GM10847 (cell line): Measurements from ENCODE around the gene TMEM245.

Source experiments
- POLR2A ChIP-seq: IDR thresholded peaks from 2 replicates; pipeline ENCODE4 v1.6.1; 2011; ENCODE audit not compliant: insufficient read length; ENCODE audit errors: extremely low read depth

Gene TMEM245

DNA sequence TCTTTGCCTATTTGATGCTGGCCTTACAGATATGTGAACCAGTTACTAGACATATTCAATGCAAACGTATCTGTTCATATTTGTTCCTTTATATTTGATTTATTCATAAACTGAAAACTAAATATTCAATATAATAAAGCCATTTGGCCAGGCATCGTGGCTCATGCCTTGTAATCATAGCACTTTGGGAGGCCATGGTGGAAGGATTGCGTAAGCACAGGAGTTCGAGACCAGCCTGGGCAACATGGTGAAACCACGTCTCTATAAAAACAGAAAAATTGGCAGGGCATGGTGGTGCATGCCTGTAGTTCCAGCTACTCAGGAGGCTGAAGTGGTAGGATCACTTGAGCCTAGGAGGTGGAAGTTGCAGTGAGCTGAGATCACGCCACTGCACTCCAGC is 57.2 kb downstream of the TMEM245 start:
- TF ChIP-seq POLR2A = no peak

DNA sequence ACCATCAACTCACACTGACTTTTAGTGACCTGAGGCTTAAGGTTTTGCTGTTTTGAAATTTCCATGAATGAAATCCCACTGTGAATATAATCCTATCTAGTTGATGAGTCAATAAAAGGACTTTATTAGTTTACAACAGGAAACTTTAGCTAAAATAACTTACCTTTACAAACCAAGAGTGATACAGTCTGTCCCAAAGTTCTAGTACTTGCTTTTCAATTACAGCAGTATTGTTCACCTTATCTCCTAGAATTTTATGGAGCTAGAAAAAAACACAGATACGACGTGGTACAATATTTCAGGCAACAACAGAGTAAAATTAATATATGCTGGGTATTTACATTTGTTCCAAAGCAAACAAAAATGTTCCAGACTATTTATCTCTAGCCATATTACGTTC is 59.6 kb downstream of the TMEM245 start:
- TF ChIP-seq POLR2A = no peak

DNA sequence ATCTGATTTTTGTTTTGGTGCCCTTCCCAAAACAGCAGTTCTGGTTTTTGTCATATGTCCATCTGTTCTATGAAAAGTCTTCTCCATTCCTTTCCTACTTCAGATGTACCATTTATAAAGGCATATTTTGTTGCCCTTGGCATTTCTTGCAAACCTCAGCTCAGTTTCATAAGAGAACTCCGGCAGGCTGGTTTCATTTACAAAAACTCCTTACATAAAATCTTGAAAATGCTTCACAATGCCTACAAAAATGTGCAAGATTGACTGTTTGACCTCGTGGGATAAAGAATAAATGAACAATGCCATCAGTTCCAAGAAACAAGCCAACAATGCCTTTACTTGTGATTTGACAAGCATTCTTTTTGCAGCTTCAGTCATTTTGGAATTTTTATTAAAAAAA is 67.3 kb downstream of the TMEM245 start:
- TF ChIP-seq POLR2A = no peak

DNA sequence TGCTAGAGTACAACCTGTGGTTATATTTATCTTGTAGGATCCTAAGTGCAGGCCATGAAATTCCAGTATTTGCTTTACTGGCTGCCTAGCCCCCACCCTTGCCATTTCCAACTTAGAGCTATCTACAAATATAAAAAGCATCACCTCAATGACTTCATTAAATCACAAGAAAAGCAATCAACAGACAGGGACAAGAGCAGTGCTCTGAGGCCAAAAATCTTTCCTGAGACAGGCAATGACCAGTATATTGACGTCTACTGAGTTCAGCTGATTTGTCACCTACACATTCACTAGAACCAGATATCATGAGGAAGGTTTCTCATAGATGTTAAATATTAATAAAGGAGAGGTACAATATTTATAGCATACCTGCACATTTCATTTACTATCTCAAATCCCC is 68.0 kb downstream of the TMEM245 start:
- no peak for TF ChIP-seq POLR2A

DNA sequence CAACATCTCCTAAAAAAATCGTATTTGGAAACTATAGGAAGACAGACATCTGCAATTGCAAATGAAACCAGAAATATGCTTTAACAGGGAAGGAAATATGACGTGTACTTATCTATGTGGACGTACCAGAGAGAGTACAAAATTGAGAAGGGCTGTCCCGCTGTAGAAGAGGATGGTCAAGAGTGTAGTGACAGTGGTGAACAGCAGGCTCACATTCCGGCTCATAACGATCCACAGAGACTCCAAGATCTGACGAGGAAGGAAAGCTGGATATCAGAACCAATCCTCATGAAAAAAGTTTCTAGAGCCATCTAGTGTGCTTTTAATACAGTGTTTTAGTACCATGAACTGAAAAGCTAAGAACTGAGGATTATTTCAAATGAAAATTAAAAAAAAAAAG is 69.3 kb downstream of the TMEM245 start:
- no peak for TF ChIP-seq POLR2A

DNA sequence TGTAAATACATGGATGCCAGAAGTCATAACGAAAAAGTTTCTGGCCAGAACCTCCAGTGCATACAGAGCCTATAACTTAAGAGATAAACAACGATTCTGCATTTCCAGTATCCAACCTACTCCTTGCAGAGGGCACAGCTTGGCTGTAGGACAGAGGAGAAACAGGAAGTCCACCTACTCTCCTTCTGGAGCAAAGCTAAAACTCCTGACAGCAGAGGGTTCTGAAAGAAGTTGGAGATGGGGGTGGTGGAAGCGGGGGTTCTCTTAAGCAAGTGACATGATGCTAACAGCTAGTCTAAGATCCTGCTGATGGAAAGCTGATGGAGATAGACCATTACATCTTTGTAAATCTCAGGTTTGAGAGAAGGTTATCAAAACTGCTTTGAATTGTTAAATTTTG is 70.9 kb downstream of the TMEM245 start:
- no peak for TF ChIP-seq POLR2A

DNA sequence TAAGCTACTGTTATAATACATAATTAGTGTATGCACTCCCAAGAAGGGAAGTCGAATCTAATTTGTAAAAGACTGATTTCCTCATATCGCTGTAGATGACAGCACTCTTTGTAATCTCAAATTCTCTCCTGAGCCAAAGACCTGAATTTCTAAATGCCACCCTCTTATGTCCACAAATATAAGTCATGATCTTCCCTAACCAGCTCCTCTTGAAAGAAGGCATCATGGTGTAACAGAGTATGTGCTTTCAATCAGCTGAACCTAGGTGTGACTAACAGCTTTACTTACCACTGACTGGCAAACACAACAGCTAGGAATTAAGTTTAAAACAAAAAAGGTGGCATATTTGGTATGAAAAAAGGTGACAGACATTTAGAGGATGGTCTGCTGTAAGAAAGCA is 72.5 kb downstream of the TMEM245 start:
- TF ChIP-seq POLR2A = no peak

DNA sequence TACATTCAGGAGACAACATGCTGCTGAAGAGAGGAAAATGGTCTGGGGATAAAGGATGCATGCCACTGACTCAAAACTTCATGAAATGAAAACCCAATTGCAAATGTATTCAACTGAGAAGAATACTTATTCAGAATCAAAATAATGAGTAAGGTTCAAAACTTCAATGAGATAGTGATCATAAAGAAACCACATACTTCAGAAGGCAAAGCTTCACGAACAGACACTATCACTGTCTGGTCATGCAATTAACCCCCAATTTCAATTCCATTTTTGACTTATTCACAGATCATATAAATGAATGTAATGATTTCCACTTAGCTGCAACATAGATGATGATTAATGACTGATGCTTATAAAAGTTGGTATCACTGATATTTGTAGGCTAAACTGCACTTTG is 73.4 kb downstream of the TMEM245 start:
- no peak for TF ChIP-seq POLR2A

DNA sequence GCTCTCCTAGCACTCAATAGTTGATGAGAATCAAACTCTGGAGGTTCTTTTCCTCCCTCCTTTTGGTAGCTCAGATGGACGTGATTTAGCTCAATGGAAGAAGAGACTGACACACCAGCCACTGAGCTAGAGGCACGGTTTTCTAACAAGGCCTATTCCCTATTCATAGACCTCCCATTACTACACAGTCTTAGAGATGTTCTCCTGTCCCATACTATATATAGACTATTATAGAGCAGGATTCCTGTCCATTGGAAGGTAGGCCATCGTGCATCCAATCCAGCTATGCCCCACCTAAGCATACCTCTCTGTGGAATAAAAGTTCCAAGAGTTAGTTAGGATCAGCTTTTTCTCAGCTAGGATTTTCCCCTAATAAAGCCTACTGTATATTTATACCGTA is 76.2 kb downstream of the TMEM245 start:
- no peak for TF ChIP-seq POLR2A

DNA sequence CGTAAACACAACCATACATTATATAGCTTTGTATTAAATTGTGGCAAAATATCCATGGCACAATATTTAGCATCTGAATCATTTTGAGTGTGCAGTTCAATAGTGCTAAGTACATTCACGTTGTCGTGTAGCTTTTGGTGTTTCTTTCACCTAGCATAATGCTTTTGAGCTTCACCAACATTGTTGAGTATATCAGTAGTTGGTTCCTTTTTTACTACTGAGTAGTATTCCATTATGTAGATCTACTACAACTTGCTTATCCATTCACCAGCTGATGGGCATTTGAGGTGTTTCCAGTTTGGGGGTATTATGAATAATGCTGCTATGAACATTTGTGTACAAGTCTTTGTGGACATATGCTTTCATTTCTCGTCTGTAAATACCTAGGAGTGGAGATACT is 79.2 kb downstream of the TMEM245 start:
- TF ChIP-seq POLR2A = no peak

DNA sequence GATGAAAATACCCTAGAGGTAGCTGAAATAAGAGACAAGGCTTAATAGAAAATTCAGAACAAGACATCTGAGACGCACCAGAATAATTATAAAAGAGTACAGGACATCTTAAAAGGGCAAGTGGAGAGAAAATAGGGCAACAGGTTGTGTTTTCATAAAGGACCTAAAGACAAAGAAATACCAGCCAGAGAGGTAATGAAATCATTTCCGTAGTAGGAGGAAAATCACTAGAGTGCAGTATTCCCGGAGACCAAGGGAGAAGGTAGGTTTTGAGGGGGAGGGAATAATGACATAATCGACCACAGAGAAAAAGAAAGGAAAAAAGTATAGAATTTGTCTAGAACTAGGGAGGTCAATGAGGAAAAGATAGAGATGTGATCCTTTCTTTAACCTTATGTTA is 80.2 kb downstream of the TMEM245 start:
- no peak for TF ChIP-seq POLR2A

DNA sequence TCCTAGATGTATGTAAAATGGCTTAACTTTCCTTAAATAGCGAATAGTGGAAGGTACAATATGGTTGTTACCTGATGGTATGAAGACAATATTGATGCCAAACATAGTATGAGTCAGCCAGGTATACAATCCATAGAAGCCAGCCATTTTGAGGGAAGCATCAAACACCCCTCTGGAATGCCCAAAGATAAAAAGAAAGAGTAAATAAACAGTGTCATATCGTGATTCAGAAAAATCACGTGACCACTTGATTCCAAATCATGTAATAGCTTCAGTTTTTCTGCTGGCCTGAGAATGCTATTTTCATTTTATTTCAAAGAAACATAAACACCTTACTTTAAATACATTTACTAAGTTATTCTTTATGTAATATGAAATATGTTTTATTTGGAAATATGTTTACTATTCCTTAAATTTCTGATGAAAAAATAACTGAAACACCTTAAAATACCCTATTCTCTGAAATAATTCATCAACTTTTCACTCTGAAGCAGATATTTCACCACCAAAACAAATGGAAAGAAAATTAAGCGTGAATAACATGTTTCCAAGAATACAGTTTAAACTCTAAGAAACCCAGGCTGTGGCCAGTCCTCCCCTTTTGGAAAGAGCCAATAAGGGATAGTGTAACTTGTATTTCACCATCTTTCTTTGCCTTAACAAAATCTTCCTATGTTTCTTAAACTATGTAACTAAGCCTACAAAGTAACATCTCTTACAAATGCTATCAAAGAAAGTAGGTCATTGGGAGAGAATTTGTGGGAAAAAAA is 81.6 kb downstream of the TMEM245 start:
- TF ChIP-seq POLR2A = no peak

DNA sequence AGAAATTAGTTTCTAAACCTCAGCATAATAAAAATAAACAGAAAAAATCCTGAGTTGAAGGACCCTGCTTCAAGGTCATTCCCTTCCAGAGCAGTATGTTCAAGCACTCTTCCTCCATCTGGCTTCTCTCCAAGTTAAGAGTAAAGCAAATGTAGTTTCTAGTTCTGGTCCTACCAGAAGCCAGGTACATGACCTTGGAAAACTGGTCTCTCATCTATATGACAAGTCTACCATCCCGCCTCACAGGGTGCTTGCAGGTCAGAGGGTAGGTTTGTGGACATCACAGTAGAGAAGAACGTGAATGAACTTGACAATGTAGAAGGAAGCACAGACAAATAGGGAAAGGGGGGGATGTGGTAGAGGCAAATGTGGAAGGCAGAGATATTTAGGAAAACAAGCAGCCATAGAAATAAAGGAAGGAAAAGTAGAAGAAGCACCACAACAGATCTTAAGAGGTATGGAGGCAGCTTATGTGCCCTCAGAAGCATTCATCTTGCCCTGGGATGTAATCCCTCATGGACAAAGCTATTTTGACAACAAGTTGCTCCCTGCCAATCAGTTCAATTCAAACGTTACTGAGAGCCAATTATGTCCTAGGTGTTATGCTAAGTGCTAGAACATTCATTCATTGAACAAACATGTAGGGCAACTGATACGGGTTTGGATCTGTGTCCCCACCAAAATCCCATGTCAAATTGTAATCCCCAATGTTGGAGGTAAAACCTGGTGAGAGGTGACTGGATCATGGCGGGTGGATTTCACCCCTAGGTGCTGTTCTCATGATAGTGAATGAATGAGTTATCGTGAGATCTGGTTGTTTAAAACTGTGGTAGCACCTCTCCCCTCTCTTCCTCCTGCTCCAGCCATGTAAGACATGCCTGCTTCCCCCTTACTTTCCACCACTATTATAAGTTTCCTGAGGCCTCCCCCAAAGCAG is 82.7 kb downstream of the TMEM245 start:
- no peak for TF ChIP-seq POLR2A

DNA sequence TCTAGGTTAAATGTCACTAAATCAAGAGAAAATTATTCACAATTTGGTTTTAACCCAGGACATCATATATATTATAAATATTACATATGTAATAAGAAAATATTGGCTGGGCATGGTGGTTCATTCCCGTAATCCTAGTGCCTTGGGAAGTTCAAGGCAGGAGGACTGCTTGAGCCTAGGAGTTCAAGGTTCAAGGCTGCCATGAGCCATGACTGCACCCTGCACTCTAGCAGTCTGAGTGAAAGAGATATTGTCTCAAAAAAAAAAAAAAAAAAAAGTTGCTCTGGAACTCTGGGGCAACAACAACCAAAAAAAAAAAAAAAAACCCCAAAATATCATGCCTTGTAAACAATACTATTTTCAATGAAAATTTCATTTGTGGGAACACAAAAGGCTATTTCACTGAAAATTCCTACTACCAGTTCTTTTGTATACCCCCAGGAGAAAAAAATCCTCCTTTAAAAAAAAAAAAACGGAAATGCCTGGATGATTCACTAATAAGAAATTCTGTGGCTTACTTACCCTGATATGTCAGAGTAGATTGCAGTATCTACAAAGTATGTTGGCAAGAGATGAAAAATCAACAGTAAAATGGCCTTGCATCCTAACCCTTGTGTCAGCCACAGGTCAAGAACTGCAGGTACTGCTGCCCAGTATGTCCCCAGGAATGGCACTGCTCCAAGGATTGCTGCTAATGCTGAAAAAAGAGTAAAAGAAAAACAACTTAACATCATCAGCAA is 83.9 kb downstream of the TMEM245 start:
- no peak for TF ChIP-seq POLR2A

DNA sequence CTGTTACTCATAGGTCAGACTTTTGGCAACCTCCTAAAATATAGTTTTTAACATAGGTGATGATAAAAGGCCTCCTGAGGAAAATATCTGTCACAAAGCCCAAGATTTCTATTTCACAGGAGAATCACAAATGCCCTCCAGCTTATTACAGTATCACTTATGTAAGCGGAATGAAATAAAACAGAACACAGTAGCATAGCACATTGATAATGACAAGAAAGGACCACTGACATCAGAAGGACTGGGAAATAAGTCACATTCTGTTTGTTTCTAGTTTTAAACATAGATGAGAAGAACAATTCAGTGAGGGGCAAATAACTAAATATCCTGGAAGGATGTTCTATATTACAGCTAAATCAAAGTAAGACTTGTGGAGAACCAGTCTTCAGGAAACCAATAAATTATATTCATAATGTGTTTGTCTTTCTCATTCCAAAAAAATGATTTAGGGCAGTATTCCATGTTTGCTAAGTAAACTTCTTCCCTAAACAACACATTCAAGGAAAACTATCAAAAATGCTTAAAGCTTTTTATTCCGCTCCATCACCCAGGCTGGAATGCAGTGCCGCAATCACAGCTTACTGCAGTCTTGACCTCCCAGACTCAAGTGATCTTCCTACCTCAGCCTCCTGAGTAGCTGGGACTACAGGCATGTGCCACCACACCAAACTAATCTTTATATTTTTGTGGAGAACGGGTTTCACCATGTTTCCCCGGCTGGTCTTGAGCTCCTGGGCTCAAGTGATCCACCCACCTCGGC is 85.6 kb downstream of the TMEM245 start:
- TF ChIP-seq POLR2A = no peak

DNA sequence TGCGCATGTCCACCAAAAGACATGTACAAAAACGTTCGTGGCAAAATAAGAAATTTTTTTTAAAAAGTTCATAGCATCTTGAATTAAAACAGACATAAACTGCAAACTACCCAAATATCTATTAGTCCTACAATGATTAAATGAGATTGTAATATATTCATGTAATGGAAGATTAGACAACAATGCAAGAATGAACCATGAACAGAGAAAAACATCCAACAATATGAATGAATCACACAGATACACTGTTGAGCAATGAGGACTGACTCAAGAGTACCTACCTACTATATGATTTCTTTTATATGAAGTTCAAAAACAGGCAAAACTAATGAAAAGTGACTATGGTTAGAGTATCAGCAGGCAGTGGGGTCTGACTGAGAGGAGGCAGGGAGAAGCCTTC is 88.5 kb downstream of the TMEM245 start:
- TF ChIP-seq POLR2A = no peak

DNA sequence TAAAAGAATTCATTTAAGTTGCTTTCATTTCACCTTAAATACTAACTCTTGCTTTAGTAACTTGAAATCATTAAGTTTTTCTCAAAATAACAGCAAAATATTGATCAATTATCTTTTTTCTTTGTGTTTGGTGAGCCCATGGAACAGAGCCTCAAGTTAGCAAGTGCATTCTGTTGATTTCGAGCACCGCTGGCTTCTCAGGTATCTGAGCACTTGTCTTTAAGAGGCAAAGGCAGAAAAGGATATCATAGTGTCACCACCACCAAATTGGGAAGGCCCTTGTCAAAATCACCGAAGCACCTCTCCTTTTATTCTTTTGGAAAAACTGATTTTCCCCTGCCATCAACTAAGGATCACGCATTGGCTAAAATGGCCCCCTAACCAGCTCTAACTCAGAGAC is 89.3 kb downstream of the TMEM245 start:
- TF ChIP-seq POLR2A = no peak
